Ascending aorta (tissue), 2 donors: ENCODE data around the gene CASQ1. TPM values are rescaled to one million over a fixed set of nuclear protein-coding genes. Genes with fewer than 3 reads are reported as not detected.

Experiments
- DNase-seq, 2 donors: peaks; one replicate each; pipeline ENCODE4 v3.0.0-alpha.2; 2019; ENCODE audit warnings: low spot score in 2 of 2
- H3K27ac ChIP-seq, 2 donors: fragments of 200-600 bp; sonication (generic); one replicate each; pipeline ENCODE4 v1.5.1; 2016 to 2017; ENCODE audit warnings: mild to moderate bottlenecking in 1 of 2
- H3K27me3 ChIP-seq: fragments of 200-600 bp; sonication (generic); one replicate; pipeline ENCODE4 v1.5.1; 2017
- H3K36me3 ChIP-seq, 2 donors: fragments of 200-600 bp; sonication (generic); one replicate each; pipeline ENCODE4 v1.5.1; 2016
- H3K4me1 ChIP-seq, 2 donors: fragments of 200-600 bp; sonication (generic); one replicate each; pipeline ENCODE4 v1.5.1; 2016 to 2017; ENCODE audit warnings: mild to moderate bottlenecking in 1 of 2
- H3K4me3 ChIP-seq, 2 donors: fragments of 200-600 bp; sonication (generic); one replicate each; pipeline ENCODE4 v1.5.1; 2016 to 2017; ENCODE audit warnings: mild to moderate bottlenecking in 1 of 2
- H3K9me3 ChIP-seq, 2 donors: fragments of 200-600 bp; sonication (generic); one replicate each; pipeline ENCODE4 v1.5.1; 2016
- intact Hi-C: fragments of 100-400 bp; cut with DNase I; formaldehyde crosslinking; loops from one replicate; pipeline ENCODE4 v1.15.1; 2023
- total RNA-seq: library from RNA; depleted of rRNA; stranded (reverse); fragments of >200 nt; gene quantifications from one replicate; pipeline ENCODE4 v1.1.0, GENCODE V29; 2016
- TF ChIP-seq, protein P1 (sequence below), 3 experiments: fragments of 200-600 bp in 2 of 3; fragments of 450-650 bp in 1 of 3; sonication (generic) in 2 of 3; IDR thresholded peaks; one replicate each; pipeline ENCODE4 v1.5.1; 2016 to 2019; ENCODE audit warnings: antibody characterized with exemption in 3 of 3, mild to moderate bottlenecking in 1 of 3, moderate library complexity in 1 of 3

The CASQ1 gene
- total RNA-seq, 1 donor from 2014 or later: not detected

DNA sequence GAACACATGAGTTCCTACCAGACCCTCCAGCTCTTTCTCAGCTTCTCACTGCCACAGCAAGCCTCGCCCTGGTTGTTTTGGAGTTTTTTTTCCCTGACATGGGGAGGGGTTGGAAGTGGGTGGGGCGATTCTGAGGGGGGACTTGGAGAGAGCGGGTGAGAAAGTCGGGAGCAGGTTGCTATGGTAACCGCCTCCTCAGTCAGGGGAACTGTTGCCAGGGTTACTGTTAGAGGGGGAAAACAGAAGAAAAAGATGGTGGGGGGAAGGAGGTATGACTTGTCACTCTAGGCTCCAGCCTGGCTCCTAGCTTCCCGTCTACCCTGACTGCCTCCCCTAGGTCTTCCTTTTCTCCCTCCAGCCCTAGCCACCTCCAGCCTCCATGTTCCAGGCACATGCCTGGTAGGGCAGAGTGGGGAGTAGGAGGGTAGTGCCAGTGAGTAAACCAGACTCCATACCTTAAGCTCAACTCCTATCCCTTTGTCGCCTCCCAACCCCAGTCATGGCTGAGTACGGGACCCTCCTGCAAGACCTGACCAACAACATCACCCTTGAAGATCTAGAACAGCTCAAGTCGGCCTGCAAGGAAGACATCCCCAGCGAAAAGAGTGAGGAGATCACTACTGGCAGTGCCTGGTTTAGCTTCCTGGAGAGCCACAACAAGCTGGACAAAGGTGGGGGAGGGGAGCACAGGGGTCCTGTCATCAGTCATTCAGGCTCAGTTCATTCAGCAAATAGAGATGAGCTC lies 20.8 kb downstream of the CASQ1 start:
- intact Hi-C loops: no loop called here
- no peaks in the 10 kb centered on the region for H3K27me3 ChIP-seq
- peaks cover 3 to 42% of the 10 kb centered on the region in 2 donors for H3K4me1 ChIP-seq
- H3K36me3 ChIP-seq: peaks cover 39 to 66% of the 10 kb centered on the region in 2 donors
- peak overlapping the region; percentile 94 to 98 for H3K27ac ChIP-seq
- TF ChIP-seq, protein P1, sequence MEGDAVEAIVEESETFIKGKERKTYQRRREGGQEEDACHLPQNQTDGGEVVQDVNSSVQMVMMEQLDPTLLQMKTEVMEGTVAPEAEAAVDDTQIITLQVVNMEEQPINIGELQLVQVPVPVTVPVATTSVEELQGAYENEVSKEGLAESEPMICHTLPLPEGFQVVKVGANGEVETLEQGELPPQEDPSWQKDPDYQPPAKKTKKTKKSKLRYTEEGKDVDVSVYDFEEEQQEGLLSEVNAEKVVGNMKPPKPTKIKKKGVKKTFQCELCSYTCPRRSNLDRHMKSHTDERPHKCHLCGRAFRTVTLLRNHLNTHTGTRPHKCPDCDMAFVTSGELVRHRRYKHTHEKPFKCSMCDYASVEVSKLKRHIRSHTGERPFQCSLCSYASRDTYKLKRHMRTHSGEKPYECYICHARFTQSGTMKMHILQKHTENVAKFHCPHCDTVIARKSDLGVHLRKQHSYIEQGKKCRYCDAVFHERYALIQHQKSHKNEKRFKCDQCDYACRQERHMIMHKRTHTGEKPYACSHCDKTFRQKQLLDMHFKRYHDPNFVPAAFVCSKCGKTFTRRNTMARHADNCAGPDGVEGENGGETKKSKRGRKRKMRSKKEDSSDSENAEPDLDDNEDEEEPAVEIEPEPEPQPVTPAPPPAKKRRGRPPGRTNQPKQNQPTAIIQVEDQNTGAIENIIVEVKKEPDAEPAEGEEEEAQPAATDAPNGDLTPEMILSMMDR (IDR thresholded peaks at IDR 0.05): no peak
- H3K9me3 ChIP-seq: no peaks in the 10 kb centered on the region
- DNase-seq: no peak
- no peak overlapping the region for H3K4me3 ChIP-seq

DNA sequence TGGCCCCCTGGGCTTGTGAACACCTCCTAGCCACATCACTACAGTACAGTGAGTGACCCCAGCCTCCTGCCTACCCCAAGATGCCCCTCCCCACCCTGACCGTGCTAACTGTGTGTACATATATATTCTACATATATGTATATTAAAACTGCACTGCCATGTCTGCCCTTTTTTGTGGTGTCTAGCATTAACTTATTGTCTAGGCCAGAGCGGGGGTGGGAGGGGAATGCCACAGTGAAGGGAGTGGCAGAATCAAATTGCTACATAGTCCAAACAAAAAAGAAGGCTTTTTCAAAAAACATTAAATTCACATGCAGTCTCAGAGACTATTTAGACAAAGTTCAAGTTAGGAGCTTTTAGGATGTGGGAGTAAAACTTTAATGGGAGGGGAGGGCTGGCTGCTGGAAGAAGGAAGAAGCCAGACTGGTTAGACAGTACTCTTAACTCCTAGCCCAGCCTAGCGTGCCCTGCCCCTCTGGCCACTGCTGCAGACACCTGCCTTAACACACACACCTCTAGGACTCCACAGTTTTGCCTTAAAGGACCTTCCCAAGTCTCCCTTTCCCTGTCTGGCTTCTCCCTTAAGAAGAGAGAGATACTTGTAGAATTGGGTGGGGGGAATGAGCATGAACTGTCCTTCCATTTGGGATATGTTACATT lies 24.2 kb downstream of the CASQ1 start:
- Histone ChIP-seq H3K27ac (no peak overlapping the region), H3K4me1 (peaks cover 3 to 34% of the 10 kb centered on the region in 2 donors), H3K27me3 (no peaks in the 10 kb centered on the region), H3K36me3 (peaks cover 39 to 77% of the 10 kb centered on the region in 2 donors), H3K4me3 (no peak overlapping the region), H3K9me3 (no peaks in the 10 kb centered on the region)
- no peak for DNase-seq
- intact Hi-C loops: no loop called here
- TF ChIP-seq, protein P1 (IDR thresholded peaks at IDR 0.05): no peak

DNA sequence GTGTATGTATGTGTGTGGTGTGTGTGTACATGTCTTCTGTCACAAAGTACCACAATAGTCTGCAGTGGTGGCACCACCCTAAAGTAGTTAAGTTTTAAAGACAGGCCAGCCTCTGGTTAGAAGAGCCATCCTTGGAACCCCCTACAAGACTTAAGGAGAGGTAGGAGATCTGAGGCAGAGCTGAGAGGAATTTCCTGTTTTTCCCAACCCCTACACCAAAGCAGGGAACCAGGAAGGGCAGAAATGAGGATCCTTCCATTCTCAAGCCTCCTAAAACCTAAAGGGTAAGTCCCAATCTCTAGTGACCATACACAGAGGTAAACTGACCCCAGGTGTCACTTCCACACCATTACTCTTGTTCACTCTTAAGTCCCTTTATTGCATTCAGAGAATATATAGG lies 25.9 kb downstream of the CASQ1 start:
- TF ChIP-seq, protein P1 (IDR thresholded peaks at IDR 0.05): no peak
- no peak for DNase-seq
- Histone ChIP-seq H3K4me1 (peaks cover 0 to 21% of the 10 kb centered on the region in 2 donors), H3K27ac (peak overlapping the region; percentile 23 to 79), H3K4me3 (no peak overlapping the region), H3K9me3 (no peaks in the 10 kb centered on the region), H3K27me3 (no peaks in the 10 kb centered on the region), H3K36me3 (peaks cover 47 to 76% of the 10 kb centered on the region in 2 donors)
- intact Hi-C loops: no loop called here

DNA sequence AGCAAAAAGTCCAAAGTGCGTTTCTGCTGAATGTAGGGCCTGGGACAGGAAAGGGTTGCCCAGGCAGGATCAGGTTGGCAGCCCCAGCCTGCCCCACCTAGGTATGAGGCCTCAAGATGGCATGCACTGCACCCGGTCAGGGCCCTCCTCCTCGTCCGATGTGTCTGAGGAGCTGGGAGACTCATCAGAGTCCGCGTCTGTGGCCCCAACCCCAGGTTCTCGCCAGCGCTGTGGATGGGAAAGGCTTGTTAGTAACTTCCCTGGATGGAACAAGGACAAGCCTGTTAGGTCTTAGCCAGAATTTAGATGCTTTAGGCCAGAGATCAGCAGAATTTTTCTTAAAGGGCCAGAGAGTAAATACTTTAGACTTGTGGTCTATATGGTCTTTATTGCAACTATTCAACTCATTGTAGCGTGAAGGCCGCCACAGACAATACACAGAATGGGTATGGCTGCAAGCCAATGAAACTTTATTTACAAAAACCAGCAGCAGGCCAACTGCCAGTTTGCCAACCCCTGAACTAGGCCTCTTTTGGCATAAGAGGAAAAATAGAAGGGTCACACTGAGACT lies 27.2 kb downstream of the CASQ1 start:
- TF ChIP-seq, protein P1 (IDR thresholded peaks at IDR 0.05): no peak
- Histone ChIP-seq H3K9me3 (no peaks in the 10 kb centered on the region), H3K4me3 (peak overlapping the region in 1 of 2 donors; percentile 9), H3K4me1 (peaks cover 0 to 21% of the 10 kb centered on the region in 2 donors), H3K27ac (peak overlapping the region; percentile 79 to 89), H3K36me3 (peaks cover 47 to 76% of the 10 kb centered on the region in 2 donors), H3K27me3 (no peaks in the 10 kb centered on the region)
- DNase-seq: peak in 1 of 2 donors; percentile 72
- intact Hi-C loops: loop anchor here (2.0 kb wide), 1 partner anchor 13 kb away; the partner anchor contains the start of gene PEA15

DNA sequence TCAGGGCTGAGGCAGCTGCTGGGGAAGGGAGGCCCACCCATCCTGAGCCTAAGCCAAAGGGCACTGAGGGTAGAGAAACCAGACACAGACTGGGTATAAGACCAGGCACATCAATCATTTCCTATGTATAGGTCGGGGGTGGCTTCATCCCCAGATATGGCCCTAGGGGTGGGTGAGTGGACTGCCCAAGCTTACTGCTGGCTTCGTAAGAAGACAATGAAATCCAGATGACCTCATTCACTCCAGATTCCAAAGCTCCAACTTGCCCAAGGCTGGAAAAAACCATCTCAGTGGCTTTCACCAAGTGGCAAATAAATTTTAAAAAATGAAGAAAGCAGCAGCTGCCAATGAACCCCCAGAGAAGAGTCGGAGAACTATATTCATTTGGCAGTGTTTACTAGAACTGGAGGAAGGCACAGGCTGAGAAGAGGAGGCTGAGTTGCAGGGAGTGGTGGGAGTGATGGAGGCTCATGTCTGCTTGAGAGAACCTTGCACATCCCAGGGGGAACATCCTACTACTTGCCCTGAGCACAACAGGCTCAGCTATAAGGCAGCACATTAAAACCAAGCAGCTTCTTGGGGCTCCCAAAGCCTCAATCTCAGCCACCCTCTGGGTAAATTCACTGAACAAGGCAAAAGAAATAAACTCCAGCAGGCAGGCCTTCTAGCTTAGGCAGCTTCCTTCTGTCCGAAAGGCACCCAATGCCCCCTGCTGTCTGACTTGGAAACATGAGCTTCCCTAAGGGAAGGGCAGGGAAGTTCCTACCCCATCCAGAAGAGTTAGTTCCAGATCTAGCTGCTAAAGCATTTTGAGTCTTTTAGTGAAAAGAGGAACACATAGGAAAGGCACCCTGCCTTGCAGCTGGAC lies 28.9 kb downstream of the CASQ1 start:
- H3K27ac ChIP-seq: peak overlapping the region; percentile 79 to 89

More for the DNA sequence above, 28.9 kb downstream of the CASQ1 start:
- no peaks in the 10 kb centered on the region for H3K9me3 ChIP-seq
- TF ChIP-seq, protein P1 (IDR thresholded peaks at IDR 0.05): peak; percentile 61 to 74 (median 65)
- peak in 1 of 2 donors; percentile 73 for DNase-seq
- peaks cover 0 to 21% of the 10 kb centered on the region in 2 donors for H3K4me1 ChIP-seq
- no peaks in the 10 kb centered on the region for H3K27me3 ChIP-seq
- H3K4me3 ChIP-seq: no peak overlapping the region
- intact Hi-C loops: loop anchor here (1.0 to 2.0 kb wide), 3 partner anchors 14 to 118 kb away; partner anchors contain the start of gene PEA15
- H3K36me3 ChIP-seq: peaks cover 47 to 76% of the 10 kb centered on the region in 2 donors
